Peyer's patch (tissue), 4 donors: Measurements from ENCODE around the gene SCARB2. TPM values are rescaled to one million over a fixed set of nuclear protein-coding genes. Genes with fewer than 3 reads are reported as not detected.
A peak's percentile ranks its signal among the peaks of the same experiment; 100 is the strongest.

Source experiments
- DNase-seq, 3 donors: peaks; one replicate each; pipeline ENCODE4 v3.0.0-alpha.2; 2017 to 2019
- H3K27ac ChIP-seq, 4 donors: fragments of 200-600 bp; sonication (generic); one replicate each; pipeline ENCODE4 v1.5.1; 2016 to 2019
- H3K27me3 ChIP-seq, 2 donors: fragments of 200-600 bp; sonication (generic); one replicate each; pipeline ENCODE4 v1.5.1; 2019
- H3K36me3 ChIP-seq, 3 donors: fragments of 200-600 bp; sonication (generic); one replicate each; pipeline ENCODE4 v1.5.1; 2016 to 2019
- H3K4me1 ChIP-seq, 4 donors: fragments of 200-600 bp; sonication (generic); one replicate each; pipeline ENCODE4 v1.5.1; 2016 to 2019
- H3K4me3 ChIP-seq, 4 donors: fragments of 200-600 bp; sonication (generic); 1 replicate in 3 of 4; 2 replicates in 1 of 4; pipeline ENCODE4 v1.5.1; 2016 to 2019; ENCODE audit warnings: mild to moderate bottlenecking in 1 of 4
- H3K9me3 ChIP-seq, 4 donors: fragments of 200-600 bp; sonication (generic); one replicate each; pipeline ENCODE4 v1.5.1; 2016 to 2019; ENCODE audit warnings: mild to moderate bottlenecking in 1 of 4
- CTCF ChIP-seq, 6 experiments: fragments of 450-650 bp in 4 of 6; fragments of 200-600 bp in 2 of 6; sonication (generic) in 1 of 6; IDR thresholded peaks; one replicate each; pipeline ENCODE4 v1.5.1; 2017 to 2019; ENCODE audit warnings: antibody characterized with exemption in 6 of 6, mild to moderate bottlenecking in 3 of 6, moderate library complexity in 1 of 6
- POLR2A ChIP-seq, 2 donors: fragments of 450-650 bp; IDR thresholded peaks; one replicate each; pipeline ENCODE4 v1.5.1; 2017; ENCODE audit warnings: antibody characterized with exemption in 2 of 2, mild to moderate bottlenecking in 2 of 2, moderate library complexity in 2 of 2
- total RNA-seq, 4 donors: library from RNA; depleted of rRNA; stranded (reverse); fragments of >200 nt; gene quantifications; one replicate each; pipeline ENCODE4 v1.1.0, GENCODE V29; 2016

The SCARB2 gene
- total RNA-seq, 4 donors from 2014 or later, result 40.4 to 225 (median 170) TPM

GRCh38 chr4:76182463-76182862 lies 31.2 kb downstream of the SCARB2 start:
- H3K36me3 ChIP-seq, result peaks cover 0 to 56% (median 0%) of the 10 kb centered on the region in 3 donors
- H3K27ac ChIP-seq, result no peak overlapping the region
- no peaks in the 10 kb centered on the region for H3K9me3 ChIP-seq
- no peak overlapping the region for H3K4me3 ChIP-seq
- H3K27me3 ChIP-seq, result no peaks in the 10 kb centered on the region
- TF ChIP-seq CTCF (IDR thresholded peaks at IDR 0.05) (no peak), POLR2A (IDR thresholded peaks at IDR 0.05) (no peak)
- H3K4me1 ChIP-seq, result peaks cover 0 to 5% (median 0%) of the 10 kb centered on the region in 4 donors
- no peak for DNase-seq

- Histone ChIP-seq H3K4me3 (no peak overlapping the region), H3K27me3 (no peaks in the 10 kb centered on the region), H3K27ac (no peak overlapping the region), H3K4me1 (peaks cover 0 to 5% (median 0%) of the 10 kb centered on the region in 4 donors), H3K9me3 (no peaks in the 10 kb centered on the region), H3K36me3 (peaks cover 0 to 61% (median 0%) of the 10 kb centered on the region in 3 donors)
- TF ChIP-seq CTCF (IDR thresholded peaks at IDR 0.05), result peak; percentile 65 to 93 (median 89)
- TF ChIP-seq POLR2A (IDR thresholded peaks at IDR 0.05), result no peak
- DNase-seq, result peak; percentile 81 to 95 (median 89)
These were observed 34.0 kb downstream of the SCARB2 start for GRCh38 chr4:76179398-76180318.

GRCh38 chr4:76178296-76178695 lies 35.3 kb downstream of the SCARB2 start:
- no peaks in the 10 kb centered on the region for H3K9me3 ChIP-seq
- no peak overlapping the region for H3K4me3 ChIP-seq
- no peak overlapping the region for H3K27ac ChIP-seq
- no peaks in the 10 kb centered on the region for H3K27me3 ChIP-seq
- H3K36me3 ChIP-seq, result peaks cover 0 to 71% (median 0%) of the 10 kb centered on the region in 3 donors
- H3K4me1 ChIP-seq, result peaks cover 0 to 5% (median 0%) of the 10 kb centered on the region in 4 donors
- TF ChIP-seq CTCF (IDR thresholded peaks at IDR 0.05) (no peak), POLR2A (IDR thresholded peaks at IDR 0.05) (no peak)
- DNase-seq, result no peak

GRCh38 chr4:76177709-76178108 lies 35.9 kb downstream of the SCARB2 start:
- DNase-seq, result no peak
- Histone ChIP-seq H3K27me3 (no peaks in the 10 kb centered on the region), H3K27ac (no peak overlapping the region), H3K9me3 (no peaks in the 10 kb centered on the region), H3K4me3 (no peak overlapping the region), H3K36me3 (peaks cover 0 to 77% (median 0%) of the 10 kb centered on the region in 3 donors), H3K4me1 (peaks cover 0 to 5% (median 0%) of the 10 kb centered on the region in 4 donors)
- TF ChIP-seq POLR2A (IDR thresholded peaks at IDR 0.05) (no peak), CTCF (IDR thresholded peaks at IDR 0.05) (no peak)

- Histone ChIP-seq H3K4me3 (no peak overlapping the region), H3K27me3 (no peaks in the 10 kb centered on the region), H3K4me1 (peaks cover 0 to 5% (median 0%) of the 10 kb centered on the region in 4 donors), H3K27ac (no peak overlapping the region), H3K9me3 (no peaks in the 10 kb centered on the region), H3K36me3 (peaks cover 0 to 87% (median 0%) of the 10 kb centered on the region in 3 donors)
- no peak for DNase-seq
- TF ChIP-seq CTCF (IDR thresholded peaks at IDR 0.05), result no peak
- no peak for TF ChIP-seq POLR2A (IDR thresholded peaks at IDR 0.05)
These were observed 38.3 kb downstream of the SCARB2 start for GRCh38 chr4:76175336-76175735.
